ENCODE results near the gene GAS7.
"Not testable (repeated sequence)": the region's sequence is repeated elsewhere in the genome, so short reads cannot be mapped to it uniquely, and the experiment has no call there.

GAS7 gene

DNA sequence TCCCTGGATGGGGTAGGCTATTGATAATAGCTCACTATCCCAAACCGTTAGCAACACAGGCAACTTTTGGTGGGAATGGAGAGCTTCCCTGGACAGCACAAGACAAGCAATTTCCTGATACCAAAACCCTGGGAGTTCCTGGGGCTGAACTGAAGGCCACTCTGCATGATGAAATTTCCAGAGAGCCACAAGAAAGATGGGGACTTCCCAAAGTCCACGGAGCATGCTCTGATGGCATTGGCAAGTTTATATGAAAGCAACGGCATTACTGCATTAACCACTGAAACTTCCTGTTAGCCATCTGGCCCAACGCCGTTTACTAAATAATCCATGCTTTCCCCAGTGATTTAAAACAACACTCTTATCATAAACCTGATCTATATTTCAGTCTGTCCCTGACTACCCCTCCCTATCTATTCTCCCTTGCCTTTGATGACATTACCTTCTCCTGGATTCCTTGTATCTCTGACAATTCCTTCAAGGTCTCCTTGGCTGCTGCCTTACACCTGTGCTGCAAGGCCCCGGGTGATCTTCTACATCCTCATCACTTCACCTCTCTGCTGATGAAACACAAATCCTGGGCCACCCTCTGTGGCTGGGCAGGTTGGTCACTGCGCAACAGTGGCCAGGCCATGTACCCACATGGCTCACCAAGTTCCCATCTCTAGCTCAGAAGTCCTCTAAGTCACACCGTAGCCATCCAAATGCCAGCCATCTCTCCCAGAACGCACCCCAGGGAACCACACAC, 184.9 kb downstream of the GAS7 start:
- DNase-seq = no peak

- DNase-seq = no peak
Measured at GRCh38 chr17:10010752-10011151, 187.7 kb downstream of the GAS7 start.

- no peak for DNase-seq
Measured at GRCh38 chr17:10003705-10004104, 194.7 kb downstream of the GAS7 start.

DNA sequence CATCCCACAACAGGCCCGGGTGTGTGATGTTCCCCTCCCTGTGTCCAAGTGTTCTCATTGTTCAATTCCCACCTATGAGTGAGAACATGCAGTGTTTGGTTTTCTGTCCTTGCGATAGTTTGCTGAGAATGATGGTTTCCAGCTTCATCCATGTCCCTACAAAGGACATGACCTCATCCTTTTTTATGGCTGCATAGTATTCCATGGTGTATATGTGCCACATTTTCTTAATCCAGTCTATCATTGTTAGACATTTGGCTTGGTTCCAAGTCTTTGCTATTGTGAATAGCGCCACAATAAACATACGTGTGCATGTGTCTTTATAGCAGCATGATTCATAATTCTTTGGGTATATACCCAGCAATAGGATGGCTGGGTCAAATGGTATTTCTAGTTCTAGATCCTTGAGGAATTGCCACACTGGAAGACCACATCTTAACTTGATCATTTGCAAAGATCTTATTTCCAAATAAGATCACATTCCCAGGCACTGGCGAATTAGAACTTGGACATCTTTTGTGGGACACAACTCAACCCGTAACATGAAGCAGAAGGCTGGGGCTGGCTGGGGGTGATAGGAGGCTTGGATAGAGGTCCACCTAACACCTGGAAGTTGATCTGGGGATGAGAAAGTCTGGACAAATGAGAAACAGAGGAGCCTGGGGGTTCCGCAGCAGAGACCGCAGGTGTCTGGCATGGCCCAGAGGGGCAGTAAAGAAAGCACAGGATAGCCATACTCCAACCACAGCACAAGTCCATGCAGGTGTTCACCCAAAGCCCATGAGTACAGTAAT, 195.6 kb downstream of the GAS7 start:
- DNase-seq = not testable (repeated sequence)

GRCh38 chr17:10001306-10001873, 197.0 kb downstream of the GAS7 start:
- no peak for DNase-seq

- no peak for DNase-seq
Measured at GRCh38 chr17:9999919-10000695, 198.3 kb downstream of the GAS7 start.

GRCh38 chr17:9998060-9998459, 200.3 kb downstream of the GAS7 start:
- no peak for DNase-seq

DNA sequence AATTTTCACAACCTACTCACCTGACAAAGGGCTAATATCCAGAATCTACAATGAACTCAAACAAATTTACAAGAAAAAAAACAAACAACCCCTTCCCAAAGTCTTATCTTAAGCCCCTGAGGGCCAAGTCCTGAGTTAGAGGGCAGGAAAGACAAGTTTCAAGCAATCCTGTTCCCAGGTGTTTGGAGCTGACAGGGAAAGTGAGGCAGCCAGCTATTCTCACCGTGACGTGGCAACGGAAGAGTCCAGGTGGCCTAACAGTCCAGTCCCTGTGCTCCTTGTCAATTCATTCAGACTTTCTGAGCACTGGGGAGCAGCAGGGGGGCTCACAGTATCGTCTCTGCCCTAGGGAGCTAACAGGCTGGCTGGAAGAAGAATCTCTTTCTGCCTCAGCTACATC, 203.6 kb downstream of the GAS7 start:
- no peak for DNase-seq

DNA sequence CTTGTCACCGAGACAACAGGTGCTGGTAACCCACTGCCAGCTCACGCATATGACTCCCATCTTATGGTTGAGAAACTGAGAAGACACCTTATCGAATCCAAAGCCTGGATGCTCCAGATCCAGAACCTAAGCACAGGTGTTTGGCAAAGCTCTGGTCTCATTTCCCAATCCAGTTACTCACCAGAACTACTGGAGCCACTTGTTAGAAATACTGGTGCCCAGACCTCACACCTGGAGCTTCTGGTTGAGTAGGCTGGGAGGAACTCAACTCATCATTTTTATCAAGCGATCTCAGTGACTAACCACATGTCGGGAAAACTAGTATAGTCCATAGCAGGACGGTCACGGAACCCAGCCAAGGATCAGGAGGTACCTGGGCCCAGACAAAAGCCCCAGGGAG, 206.6 kb downstream of the GAS7 start:
- DNase-seq = no peak

GRCh38 chr17:9991351-9991750, 207.1 kb downstream of the GAS7 start:
- no peak for DNase-seq

DNA sequence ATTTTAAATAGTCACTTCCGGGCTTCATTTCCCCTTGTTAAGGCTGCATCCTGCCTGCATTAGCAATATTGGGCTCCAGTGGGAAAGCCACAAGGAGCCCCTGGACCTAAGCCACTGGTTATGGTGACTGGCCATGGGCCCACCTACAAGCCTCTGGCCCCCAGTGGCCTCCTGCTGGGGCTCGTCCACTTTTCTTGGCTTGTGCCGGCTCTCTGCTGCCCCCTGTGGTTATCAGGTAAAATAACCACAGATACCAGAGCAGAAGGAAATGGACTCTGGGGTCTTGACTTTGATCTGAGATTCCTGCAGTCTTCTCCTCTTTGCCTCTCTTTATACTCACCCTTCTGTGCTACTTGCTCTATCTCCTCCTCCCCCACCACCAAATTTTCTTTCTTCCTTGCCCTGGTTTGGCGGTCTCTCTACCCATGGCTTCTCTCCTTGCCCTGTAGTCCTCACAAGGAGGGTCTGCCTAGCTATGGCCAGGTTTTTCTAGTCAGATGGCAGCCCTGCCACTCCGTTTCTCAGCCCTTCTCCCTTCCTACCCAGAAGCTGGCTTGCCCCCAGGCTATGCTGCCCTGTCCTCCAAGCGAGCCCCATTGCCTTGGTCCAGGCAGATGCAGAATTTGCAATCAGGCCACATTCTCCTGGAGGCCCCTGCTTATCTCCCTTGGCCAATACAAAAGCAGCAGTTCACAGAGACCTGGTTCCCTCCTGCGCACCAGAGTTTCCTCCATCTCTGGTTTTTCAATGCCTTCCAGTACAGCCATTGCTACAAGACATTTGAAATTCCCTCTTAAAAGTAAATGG, 210.4 kb downstream of the GAS7 start:
- DNase-seq = no peak

- no peak for DNase-seq
Measured at GRCh38 chr17:9986754-9987382, 211.5 kb downstream of the GAS7 start.

DNA sequence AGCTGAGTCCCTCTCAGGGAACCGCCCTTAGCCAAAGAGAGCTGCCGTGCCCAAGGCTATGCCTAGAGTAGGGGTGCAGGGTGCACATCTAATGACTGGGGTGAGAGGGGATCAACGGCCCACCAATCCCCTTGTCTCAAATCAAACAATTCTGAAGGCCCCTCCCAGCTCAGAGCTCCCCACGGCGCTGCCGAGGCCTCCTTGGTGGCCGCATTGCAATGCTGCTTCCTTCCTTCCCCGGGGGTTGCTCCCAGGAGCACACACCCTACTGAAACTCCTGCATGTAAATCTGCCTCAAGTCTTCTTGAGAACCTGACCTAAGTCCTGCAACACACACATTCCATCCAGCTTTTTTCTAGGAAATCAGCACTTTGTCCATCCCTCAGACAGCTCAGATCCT, 212.8 kb downstream of the GAS7 start:
- DNase-seq = no peak

DNA sequence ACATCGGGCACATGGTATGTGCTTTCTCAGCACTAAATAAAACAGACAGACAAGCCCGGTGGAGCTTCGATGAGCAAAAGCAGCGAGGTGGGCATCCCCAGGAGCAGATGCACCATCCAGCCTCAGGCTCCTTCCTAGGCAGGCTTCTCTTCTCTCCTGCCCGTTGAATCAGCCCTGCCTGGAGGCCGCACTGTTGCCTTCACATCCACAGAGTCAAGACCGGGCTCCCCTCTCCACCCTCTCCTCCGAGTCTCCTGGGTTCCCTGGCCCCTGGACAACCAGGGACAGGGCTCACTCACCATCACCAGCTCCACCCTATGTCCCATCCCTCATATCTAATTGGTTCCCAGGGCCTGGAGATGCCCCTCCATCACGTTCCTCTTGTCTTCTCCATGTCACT, 213.6 kb downstream of the GAS7 start:
- no peak for DNase-seq

- no peak for DNase-seq
Measured at GRCh38 chr17:9982159-9982558, 216.2 kb downstream of the GAS7 start.

DNA sequence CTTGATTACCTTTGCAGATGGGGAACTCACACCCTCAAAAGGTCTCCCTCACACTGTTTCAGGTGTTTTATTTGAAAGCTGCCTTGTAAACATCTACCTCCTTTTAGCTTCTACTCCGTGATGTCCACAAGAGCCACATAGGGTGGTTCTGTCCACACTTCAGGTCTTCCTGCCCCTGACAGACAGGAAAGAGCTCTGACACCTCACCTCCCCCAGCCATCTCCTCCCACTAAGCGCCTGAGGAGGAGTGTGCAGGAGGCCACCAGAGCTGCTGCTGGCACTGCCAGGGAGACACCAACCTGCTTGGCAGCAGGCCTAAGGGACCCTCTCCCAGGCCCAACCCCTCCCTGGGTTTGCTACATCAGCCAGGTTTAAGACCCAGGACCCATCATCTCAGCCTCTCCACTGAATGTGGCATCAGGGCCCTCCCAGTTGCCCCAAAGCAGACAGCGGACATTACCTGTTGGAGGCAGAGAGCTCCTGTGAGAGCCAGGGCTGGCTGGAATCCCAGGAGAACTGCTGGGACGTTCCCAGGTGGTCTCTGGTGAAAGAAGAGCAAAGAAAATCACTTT, 217.0 kb downstream of the GAS7 start:
- DNase-seq = no peak

GRCh38 chr17:9979463-9979995, 218.9 kb downstream of the GAS7 start:
- no peak for DNase-seq

DNA sequence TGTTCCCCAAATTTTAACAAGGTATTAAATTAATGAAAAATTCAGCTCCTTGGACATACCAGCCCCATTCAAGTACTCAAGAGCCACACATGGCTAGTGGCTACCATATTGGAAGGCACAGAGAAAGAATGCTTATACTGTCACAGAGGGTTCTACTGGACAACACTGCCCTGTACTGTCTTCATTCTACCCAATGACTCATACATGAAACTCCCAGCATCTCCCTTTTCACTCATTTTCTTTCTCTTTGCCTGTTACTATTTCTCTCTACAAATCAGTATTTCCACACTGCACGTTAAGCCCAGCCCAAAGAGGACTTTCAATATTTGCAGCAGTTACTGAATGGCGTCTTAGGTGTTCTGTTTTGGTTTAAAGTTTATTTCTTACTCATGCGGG, 221.2 kb downstream of the GAS7 start:
- no peak for DNase-seq

DNA sequence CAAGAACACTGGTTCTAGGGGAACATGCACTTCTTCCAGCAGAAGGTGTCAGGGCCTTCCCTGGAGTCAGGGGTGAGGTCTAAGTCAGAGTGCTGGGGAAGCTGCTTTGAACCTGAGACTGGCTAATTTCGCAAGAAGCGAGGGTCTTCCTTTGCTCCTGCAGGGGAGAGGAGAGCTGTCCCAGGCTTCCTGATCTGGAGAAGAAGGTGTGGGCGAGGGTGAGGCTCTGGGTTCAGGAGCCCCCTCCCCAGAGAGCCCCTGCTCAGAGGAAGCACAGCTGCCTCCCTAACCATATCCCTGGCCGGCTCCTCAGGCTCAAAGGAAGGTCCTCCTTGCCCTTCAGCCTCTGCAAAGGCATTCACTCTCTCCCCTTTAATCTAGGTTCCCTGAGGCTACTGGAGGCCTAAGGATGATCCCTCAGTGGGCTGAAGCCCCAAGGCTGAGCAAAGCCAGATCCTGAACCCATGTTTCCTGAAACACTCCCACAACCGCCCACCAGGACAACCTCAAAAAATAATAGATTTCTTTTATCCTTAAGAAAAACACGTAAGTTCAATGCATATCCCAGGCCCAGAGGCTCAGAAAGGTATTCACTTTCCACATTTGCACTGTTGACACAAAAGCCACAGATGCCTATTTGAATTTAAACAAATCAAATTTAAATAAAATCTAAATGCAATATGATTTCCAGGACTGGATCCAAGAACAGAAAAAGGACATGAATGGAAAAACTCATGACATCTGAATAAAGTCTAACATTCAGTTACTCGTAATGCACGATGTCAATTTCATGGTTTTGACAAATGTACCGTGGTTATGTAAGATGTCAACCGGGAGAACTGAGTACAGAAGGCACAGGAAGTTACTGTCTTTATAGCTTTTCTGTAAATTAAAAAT, 221.9 kb downstream of the GAS7 start:
- no peak for DNase-seq

Data from DMS79 treated with DMSO at 0.1 percent for 48 hours (cell line).